Thoracic aorta (tissue), 2 donors: ENCODE results near the gene MAML3. TPM values are rescaled to one million over a fixed set of nuclear protein-coding genes. Genes with fewer than 3 reads are reported as not detected.

Experiments
- ATAC-seq: fragments of 150-250 bp; one replicate; pipeline ENCODE4 v1.8.0; 2017; ENCODE audit warnings: low read depth; ENCODE audit not compliant: insufficient number of reproducible peaks, low FRiP score
- DNase-seq: peaks from one replicate; pipeline ENCODE4 v3.0.0-alpha.2; 2020; ENCODE audit warnings: low spot score
- H3K27ac ChIP-seq, 2 donors: fragments of 200-600 bp; sonication (generic); 1 replicate in 1 of 2; 2 replicates in 1 of 2; pipeline ENCODE4 v1.5.1; 2016; ENCODE audit warnings: mild to moderate bottlenecking in 2 of 2, moderate library complexity in 2 of 2
- H3K27me3 ChIP-seq: fragments of 200-600 bp; sonication (generic); replicated peaks from 2 replicates; pipeline ENCODE4 v1.6.0; 2016; ENCODE audit warnings: mild to moderate bottlenecking; ENCODE audit not compliant: insufficient read depth
- H3K36me3 ChIP-seq: fragments of 200-600 bp; sonication (generic); one replicate; pipeline ENCODE4 v1.5.1; 2016
- H3K4me1 ChIP-seq, 2 donors: fragments of 200-600 bp; sonication (generic); 1 replicate in 1 of 2; 2 replicates in 1 of 2; pipeline versions ENCODE4 v1.5.1 to v1.6.0; 2016; ENCODE audit warnings: low read depth in 2 of 2, mild to moderate bottlenecking in 1 of 2; ENCODE audit not compliant: control insufficient read depth in 1 of 2
- H3K4me3 ChIP-seq: fragments of 200-600 bp; sonication (generic); 2 replicates; pipeline ENCODE4 v1.5.1; 2016; ENCODE audit warnings: mild to moderate bottlenecking
- H3K9me3 ChIP-seq: fragments of 200-600 bp; sonication (generic); 2 replicates; pipeline ENCODE4 v1.5.1; 2016
- total RNA-seq, 2 donors: library from RNA; depleted of rRNA; stranded (reverse); fragments of >200 nt; gene quantifications; one replicate each; pipeline versions ENCODE4 v1.1.0 to v1.2.3, GENCODE V29; 2016
- TF ChIP-seq, protein P1 (sequence below): fragments of 200-600 bp; sonication (generic); IDR thresholded peaks from one replicate; pipeline ENCODE4 v1.5.1; 2019; ENCODE audit warnings: antibody characterized with exemption

Gene MAML3
- total RNA-seq, 2 donors from 2014 or later, result 7.3 to 14.1 TPM

DNA sequence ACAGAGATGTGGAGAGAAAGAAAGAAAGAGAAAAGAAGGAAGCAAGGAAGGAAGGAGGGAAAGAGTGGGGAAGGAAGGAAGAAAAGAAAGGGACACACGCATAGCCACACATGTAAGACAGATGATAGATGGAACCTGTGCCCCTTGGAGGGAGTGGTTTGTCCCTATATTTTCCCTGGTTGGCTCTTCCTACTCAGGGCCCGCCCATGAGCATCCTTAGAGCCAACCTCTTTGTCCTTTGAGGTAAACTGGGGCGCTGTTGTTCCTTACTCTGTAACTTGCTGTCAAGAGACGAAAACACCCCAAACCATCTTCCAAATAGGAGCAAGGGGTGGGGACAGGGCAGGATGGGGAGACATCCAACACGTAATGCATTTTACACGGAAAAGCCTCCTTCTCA, 220.9 kb downstream of the MAML3 start:
- Histone ChIP-seq H3K4me1 (no peaks in the 10 kb centered on the region), H3K9me3 (no peaks in the 10 kb centered on the region), H3K36me3 (no peaks in the 10 kb centered on the region), H3K4me3 (no peak overlapping the region), H3K27me3 (no peaks in the 10 kb centered on the region), H3K27ac (no peak overlapping the region)
- TF ChIP-seq, protein P1, sequence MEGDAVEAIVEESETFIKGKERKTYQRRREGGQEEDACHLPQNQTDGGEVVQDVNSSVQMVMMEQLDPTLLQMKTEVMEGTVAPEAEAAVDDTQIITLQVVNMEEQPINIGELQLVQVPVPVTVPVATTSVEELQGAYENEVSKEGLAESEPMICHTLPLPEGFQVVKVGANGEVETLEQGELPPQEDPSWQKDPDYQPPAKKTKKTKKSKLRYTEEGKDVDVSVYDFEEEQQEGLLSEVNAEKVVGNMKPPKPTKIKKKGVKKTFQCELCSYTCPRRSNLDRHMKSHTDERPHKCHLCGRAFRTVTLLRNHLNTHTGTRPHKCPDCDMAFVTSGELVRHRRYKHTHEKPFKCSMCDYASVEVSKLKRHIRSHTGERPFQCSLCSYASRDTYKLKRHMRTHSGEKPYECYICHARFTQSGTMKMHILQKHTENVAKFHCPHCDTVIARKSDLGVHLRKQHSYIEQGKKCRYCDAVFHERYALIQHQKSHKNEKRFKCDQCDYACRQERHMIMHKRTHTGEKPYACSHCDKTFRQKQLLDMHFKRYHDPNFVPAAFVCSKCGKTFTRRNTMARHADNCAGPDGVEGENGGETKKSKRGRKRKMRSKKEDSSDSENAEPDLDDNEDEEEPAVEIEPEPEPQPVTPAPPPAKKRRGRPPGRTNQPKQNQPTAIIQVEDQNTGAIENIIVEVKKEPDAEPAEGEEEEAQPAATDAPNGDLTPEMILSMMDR, result no peak
- no peak for DNase-seq
- no peak for ATAC-seq

DNA sequence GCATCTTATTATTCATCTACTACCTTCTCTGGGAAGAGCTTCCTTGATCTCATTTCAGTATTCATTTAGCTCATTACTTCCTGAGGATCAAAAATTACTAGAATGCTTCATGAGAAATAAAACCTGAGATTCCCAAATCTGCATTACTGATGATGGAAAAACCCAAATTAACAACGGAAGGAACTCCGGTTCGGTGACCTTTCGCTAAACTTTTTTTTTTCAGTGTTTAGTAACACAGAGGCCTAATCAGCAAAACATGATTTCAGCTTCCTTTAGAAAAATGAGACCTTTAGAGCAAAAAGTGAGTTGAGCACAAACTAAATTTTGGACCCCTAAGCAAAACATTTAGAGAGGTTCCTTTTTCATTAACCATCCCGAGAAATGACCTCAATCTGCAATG, 229.2 kb downstream of the MAML3 start:
- no peak overlapping the region for H3K4me3 ChIP-seq
- H3K27ac ChIP-seq, result no peak overlapping the region
- TF ChIP-seq, protein P1, result no peak
- ATAC-seq, result no peak
- H3K36me3 ChIP-seq, result no peaks in the 10 kb centered on the region
- no peaks in the 10 kb centered on the region for H3K9me3 ChIP-seq
- H3K4me1 ChIP-seq, result peaks cover 1 to 37% of the 10 kb centered on the region in 2 donors
- DNase-seq, result no peak
- H3K27me3 ChIP-seq, result no peaks in the 10 kb centered on the region

DNA sequence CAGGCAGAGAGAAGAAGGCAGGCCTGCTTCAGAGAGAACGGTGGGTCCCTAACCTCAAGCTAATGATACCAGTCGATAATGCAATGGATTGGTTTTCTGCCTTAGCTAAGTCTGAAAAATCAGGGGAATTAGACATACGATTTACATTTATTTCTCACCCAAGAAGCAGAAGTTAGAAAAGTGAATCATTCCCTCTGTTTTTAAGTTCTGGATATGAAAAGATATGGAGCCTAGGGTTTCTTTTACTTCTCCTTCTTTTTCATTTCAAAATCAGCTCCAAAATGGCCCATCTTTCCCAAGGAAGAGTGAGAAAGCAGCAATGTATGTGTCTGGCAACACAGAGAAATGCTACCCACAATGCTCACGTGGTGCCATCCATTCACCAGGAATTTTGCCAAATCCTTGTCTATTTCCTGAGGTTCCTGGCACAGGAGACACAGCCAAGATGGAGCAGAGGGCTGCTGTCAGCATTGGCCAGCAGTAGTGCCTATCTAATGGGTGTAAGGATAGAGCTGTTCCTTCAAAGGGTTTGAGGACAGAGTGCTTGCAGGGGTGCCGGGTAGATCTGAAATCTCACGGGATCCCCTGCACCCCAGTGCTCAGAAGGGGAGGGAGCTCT, 231.5 kb downstream of the MAML3 start:
- no peaks in the 10 kb centered on the region for H3K36me3 ChIP-seq
- DNase-seq (no peak), ATAC-seq (no peak)
- TF ChIP-seq, protein P1, result no peak
- no peaks in the 10 kb centered on the region for H3K9me3 ChIP-seq
- H3K4me1 ChIP-seq, result peaks cover 18 to 56% of the 10 kb centered on the region in 2 donors
- no peaks in the 10 kb centered on the region for H3K27me3 ChIP-seq
- no peak overlapping the region for H3K27ac ChIP-seq
- no peak overlapping the region for H3K4me3 ChIP-seq

DNA sequence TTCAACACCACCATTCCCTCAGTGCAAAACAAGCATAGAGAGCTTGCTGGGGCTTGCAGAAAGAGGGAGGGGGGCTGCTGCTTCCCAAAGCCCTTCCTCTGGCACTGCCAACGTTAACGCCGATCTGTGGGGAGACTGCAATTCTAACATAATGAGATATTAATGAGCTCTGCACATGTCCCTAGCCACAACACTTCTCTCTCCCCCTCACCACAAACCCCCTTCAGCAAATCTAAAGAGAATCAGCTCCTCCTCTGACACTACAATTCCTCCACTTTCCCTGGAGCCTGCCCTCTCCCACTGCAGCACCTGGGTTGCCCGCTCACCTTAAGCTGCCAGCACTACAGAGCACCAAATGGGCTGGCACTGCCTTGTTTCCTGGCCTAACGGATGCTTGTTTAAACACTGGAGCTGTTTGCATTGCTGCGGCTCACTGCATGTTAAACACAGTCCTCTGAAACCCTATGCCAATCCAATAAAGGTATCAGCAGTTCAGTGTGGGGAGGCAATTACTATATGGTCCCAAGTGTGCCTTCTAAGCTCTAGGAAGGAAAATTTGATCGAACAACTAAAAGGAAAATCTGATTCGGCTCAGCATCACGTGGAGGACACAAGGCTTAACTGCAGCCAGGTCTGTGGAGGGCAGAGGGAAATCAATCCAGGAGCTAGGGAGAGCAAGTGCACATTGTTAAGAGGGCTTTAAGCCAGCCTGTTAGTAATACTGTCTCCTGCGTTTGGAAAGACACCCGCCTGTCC, 232.4 kb downstream of the MAML3 start:
- Histone ChIP-seq H3K4me1 (peaks cover 18 to 56% of the 10 kb centered on the region in 2 donors), H3K9me3 (no peaks in the 10 kb centered on the region), H3K36me3 (no peaks in the 10 kb centered on the region), H3K27ac (no peak overlapping the region), H3K27me3 (no peaks in the 10 kb centered on the region), H3K4me3 (no peak overlapping the region)
- TF ChIP-seq, protein P1, result no peak
- no peak for DNase-seq
- no peak for ATAC-seq

DNA sequence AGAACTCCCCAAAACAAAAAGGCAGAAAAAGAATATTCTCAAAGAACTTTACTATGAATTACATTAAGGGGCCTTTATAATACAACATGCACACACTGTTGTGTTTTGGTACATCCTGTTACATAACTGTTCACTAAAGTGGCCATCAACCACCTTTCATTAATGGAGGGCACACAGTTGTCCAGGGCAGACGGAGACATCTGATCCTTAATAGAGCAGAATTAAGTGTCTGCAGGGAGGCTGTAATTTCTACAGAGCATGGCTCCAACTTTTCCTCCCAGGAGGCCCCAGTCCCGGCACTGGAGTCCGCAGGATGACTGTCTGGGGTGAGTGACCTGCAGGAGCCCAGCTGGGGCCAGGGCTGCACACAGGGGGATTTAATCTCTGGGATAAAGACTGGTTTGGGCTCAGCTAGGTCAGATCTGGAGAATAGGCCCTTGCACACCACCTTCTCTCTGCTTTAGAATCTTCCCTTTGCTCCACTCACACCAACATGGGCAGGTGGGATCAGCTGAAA, 233.4 kb downstream of the MAML3 start:
- DNase-seq (no peak), ATAC-seq (no peak)
- no peaks in the 10 kb centered on the region for H3K9me3 ChIP-seq
- no peaks in the 10 kb centered on the region for H3K27me3 ChIP-seq
- H3K36me3 ChIP-seq, result no peaks in the 10 kb centered on the region
- TF ChIP-seq, protein P1, result no peak
- peaks cover 18 to 56% of the 10 kb centered on the region in 2 donors for H3K4me1 ChIP-seq
- H3K4me3 ChIP-seq, result no peak overlapping the region
- no peak overlapping the region for H3K27ac ChIP-seq
